Measurements from ENCODE around the gene LHX3. TPM values are rescaled to one million over a fixed set of nuclear protein-coding genes. Genes with fewer than 3 reads are reported as not detected.
A peak's percentile ranks its signal among the peaks of the same experiment; 100 is the strongest.

LHX3 gene
- total and polyA plus RNA-seq, 3 experiments from 2014 or later = not detected

- ChIA-PET POLR2A (no interaction called here), CTCF (no interaction called here)
- Mint-ChIP-seq H3K27ac (peak overlapping the region in 2 of 8 donors; percentile 64 to 68), H3K9me3 (no peaks in the 10 kb centered on the region), H3K27me3 (peaks cover 0 to 2% of the 10 kb centered on the region in 2 donors), H3K4me1 (peaks cover 12 to 18% (median 16%) of the 10 kb centered on the region in 3 donors), H3K4me3 (no peak overlapping the region), H3K36me3 (peaks cover 0 to 37% (median 15%) of the 10 kb centered on the region in 3 donors)
- Histone ChIP-seq H3K36me3 (ENCODE audit: insufficient read depth, low read length) (peaks cover 9% of the 10 kb centered on the region), H3K27me3 (ENCODE audit: insufficient read depth, low read length, poor library complexity, severe bottlenecking) (no peaks in the 10 kb centered on the region), H3K9me3 (ENCODE audit: low read length) (no peaks in the 10 kb centered on the region), H3K27ac (ENCODE audit: low read depth, low read length) (no peak overlapping the region), H3K4me3 (ENCODE audit: low read length) (no peak overlapping the region), H3K4me1 (ENCODE audit: insufficient read depth, low read length) (peaks cover 6% of the 10 kb centered on the region)
- DNase-seq = no peak
Measured at GRCh38 chr9:136228107-136228875, 23.4 kb upstream of the LHX3 start.

DNA sequence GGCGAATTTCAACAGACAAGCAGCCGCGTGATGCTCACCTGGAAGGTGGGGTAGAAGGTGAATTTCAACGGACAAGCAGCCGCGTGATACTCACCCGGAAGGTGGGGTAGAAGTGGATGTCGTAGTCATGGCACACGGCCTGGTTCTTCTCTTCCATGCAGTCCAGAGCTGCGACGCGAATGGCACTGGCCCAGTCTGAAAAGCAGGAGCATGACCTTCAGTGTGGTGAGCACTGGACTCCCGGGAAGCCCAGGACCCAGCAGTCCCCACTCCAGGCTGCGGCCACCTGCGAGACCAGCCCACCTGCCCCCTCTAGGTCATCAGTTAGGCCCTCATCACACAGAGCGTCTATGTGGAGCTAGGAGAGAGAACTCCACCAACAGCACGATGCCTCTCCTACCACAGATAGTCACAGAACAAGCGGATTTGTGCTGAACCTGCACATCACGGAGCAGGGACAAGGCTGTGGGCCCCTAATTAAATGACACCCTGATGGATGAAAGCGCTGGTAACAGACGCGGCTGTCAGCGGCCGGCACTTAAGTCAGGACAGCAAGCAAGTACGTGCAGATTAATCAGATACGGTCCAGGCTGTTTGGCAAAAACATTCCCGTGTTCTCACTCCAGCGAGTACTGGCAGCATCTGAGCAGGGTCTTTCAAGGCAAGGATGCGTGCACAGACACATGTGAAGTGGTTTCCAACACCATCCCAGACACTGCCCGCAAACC lies 21.9 kb upstream of the LHX3 start:
- Histone ChIP-seq H3K9me3 (ENCODE audit: low read length) (no peaks in the 10 kb centered on the region), H3K4me1 (ENCODE audit: insufficient read depth, low read length) (no peaks in the 10 kb centered on the region), H3K27ac (ENCODE audit: low read depth, low read length) (no peak overlapping the region), H3K27me3 (ENCODE audit: insufficient read depth, low read length, poor library complexity, severe bottlenecking) (no peaks in the 10 kb centered on the region), H3K36me3 (ENCODE audit: insufficient read depth, low read length) (peaks cover 9% of the 10 kb centered on the region), H3K4me3 (ENCODE audit: low read length) (no peak overlapping the region)
- Mint-ChIP-seq H3K9me3 (no peaks in the 10 kb centered on the region), H3K4me1 (peaks cover 10 to 17% (median 12%) of the 10 kb centered on the region in 3 donors), H3K27me3 (peaks cover 0 to 2% of the 10 kb centered on the region in 2 donors), H3K4me3 (no peak overlapping the region), H3K27ac (peak overlapping the region in 1 of 8 donors; percentile 51), H3K36me3 (peaks cover 0 to 46% (median 18%) of the 10 kb centered on the region in 3 donors)
- DNase-seq = no peak
- ChIA-PET CTCF (interaction anchor here (1.2 kb wide), 2 partner anchors 11 to 18 kb away, joined by 3 read pairs; partner anchors contain the start of gene QSOX2), POLR2A (no interaction called here)

DNA sequence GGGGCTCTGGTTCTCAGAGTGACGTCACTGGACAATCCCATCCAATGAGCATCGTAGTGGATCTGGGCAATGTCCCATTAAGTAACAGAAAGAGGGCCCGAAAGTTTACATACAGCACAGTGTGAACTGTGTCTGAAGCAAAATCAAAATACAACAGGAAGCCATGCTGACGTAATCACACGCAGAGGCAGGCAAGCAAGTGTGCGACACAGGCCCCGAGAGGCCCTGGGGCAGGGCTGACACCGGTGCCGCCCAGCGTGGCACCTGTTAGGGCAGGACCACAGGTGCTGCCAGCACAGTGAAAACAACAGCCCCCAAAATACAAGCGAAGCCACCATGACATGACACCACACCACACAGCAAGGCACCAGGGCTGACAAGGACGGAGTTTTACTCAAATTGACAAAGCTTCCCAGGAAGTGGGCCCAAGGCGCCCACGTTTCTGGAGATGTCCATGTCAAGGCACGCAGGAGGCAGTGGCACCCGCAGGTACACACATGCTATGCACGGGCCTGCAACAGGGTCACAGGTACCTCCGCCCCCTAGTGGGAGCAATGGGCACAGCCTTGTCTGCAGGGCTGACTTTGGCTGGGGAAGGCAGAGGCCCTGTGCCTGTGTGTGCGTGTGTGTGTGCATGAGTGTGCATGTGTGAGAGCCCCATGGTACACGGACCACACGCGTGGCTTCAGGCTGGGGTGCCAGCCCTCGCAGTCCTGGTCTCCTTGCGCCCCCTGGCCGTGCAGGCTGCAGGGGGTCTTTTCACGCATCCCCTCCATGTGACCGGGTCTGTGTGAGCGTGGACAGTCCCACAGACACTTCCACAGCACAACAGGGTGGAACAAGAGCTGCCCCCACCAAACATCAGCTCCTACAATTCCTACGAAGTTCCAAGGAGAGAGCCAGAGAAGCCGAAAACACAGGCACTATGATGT lies 21.1 kb upstream of the LHX3 start:
- peak overlapping the region in 5 of 7 donors; percentile 16 to 73 (median 41) for H3K4me3 Mint-ChIP-seq
- no peaks in the 10 kb centered on the region for H3K27me3 ChIP-seq (ENCODE audit: insufficient read depth, low read length, poor library complexity, severe bottlenecking)
- H3K36me3 Mint-ChIP-seq = peaks cover 0 to 50% (median 16%) of the 10 kb centered on the region in 3 donors
- no peak overlapping the region for H3K4me3 ChIP-seq (ENCODE audit: low read length)
- peaks cover 9% of the 10 kb centered on the region for H3K36me3 ChIP-seq (ENCODE audit: insufficient read depth, low read length)
- peak overlapping the region; percentile 39 for H3K27ac ChIP-seq (ENCODE audit: low read depth, low read length)
- H3K4me1 Mint-ChIP-seq = peaks cover 10 to 17% (median 12%) of the 10 kb centered on the region in 3 donors
- H3K4me1 ChIP-seq (ENCODE audit: insufficient read depth, low read length) = no peaks in the 10 kb centered on the region
- peaks cover 0 to 2% of the 10 kb centered on the region in 2 donors for H3K27me3 Mint-ChIP-seq
- no peaks in the 10 kb centered on the region for H3K9me3 Mint-ChIP-seq
- DNase-seq = peak; percentile 35 to 72 (median 40)
- CTCF ChIA-PET = interaction anchor here (1.2 kb wide), 3 partner anchors 10 to 19 kb away, joined by 3 read pairs; partner anchors contain the start of gene QSOX2
- H3K27ac Mint-ChIP-seq = peak overlapping the region; percentile 32 to 96 (median 72)
- POLR2A ChIA-PET = no interaction called here
- H3K9me3 ChIP-seq (ENCODE audit: low read length) = no peaks in the 10 kb centered on the region

DNA sequence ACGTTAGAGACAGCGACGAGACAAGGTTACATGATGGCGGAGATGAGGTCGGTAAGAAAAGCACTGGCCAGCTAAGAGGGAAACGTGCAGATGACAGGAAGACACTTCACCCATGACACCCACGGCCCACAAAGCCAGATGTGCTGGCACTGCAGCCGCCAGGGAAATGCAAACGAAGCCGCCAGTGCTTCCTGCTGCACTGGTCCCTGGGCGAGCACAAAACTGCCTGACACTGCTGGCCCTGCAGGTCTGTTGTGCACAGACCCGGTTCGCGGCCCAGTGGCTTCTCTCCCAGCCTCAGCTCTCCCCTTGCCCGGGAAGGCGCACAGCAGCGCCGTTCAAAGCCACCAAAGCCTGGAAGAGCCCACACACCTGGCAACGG lies 20.4 kb upstream of the LHX3 start:
- peak overlapping the region; percentile 10 to 96 (median 76) for H3K27ac Mint-ChIP-seq
- DNase-seq = peak in 1 of 5 donors; percentile 32
- CTCF ChIA-PET = interaction anchor here (1.1 to 1.2 kb wide), 2 partner anchors 9 to 42 kb away, joined by 3 read pairs; no protein-coding TSS in a partner anchor
- no peak overlapping the region for H3K4me3 ChIP-seq (ENCODE audit: low read length)
- peak overlapping the region; percentile 39 for H3K27ac ChIP-seq (ENCODE audit: low read depth, low read length)
- POLR2A ChIA-PET = no interaction called here
- H3K36me3 Mint-ChIP-seq = peaks cover 0 to 56% (median 14%) of the 10 kb centered on the region in 3 donors
- H3K9me3 Mint-ChIP-seq = no peaks in the 10 kb centered on the region
- H3K4me3 Mint-ChIP-seq = peak overlapping the region in 5 of 7 donors; percentile 16 to 73 (median 41)
- H3K27me3 ChIP-seq (ENCODE audit: insufficient read depth, low read length, poor library complexity, severe bottlenecking) = no peaks in the 10 kb centered on the region
- no peaks in the 10 kb centered on the region for H3K4me1 ChIP-seq (ENCODE audit: insufficient read depth, low read length)
- peaks cover 9% of the 10 kb centered on the region for H3K36me3 ChIP-seq (ENCODE audit: insufficient read depth, low read length)
- no peaks in the 10 kb centered on the region for H3K9me3 ChIP-seq (ENCODE audit: low read length)
- H3K27me3 Mint-ChIP-seq = peaks cover 0 to 2% of the 10 kb centered on the region in 2 donors
- H3K4me1 Mint-ChIP-seq = peaks cover 10 to 17% (median 12%) of the 10 kb centered on the region in 3 donors

- H3K4me3 Mint-ChIP-seq = peak overlapping the region in 1 of 7 donors; percentile 40
- CTCF ChIA-PET = interaction anchor here (0.9 to 1.2 kb wide), 3 partner anchors 8 to 53 kb away, joined by 3 read pairs; no protein-coding TSS in a partner anchor
- Histone ChIP-seq H3K36me3 (ENCODE audit: insufficient read depth, low read length) (peaks cover 9% of the 10 kb centered on the region), H3K9me3 (ENCODE audit: low read length) (no peaks in the 10 kb centered on the region), H3K4me3 (ENCODE audit: low read length) (no peak overlapping the region), H3K27me3 (ENCODE audit: insufficient read depth, low read length, poor library complexity, severe bottlenecking) (no peaks in the 10 kb centered on the region), H3K27ac (ENCODE audit: low read depth, low read length) (no peak overlapping the region), H3K4me1 (ENCODE audit: insufficient read depth, low read length) (no peaks in the 10 kb centered on the region)
- H3K36me3 Mint-ChIP-seq = peaks cover 0 to 64% (median 14%) of the 10 kb centered on the region in 3 donors
- H3K27ac Mint-ChIP-seq = peak overlapping the region in 5 of 8 donors; percentile 21 to 66 (median 39)
- DNase-seq = no peak
- H3K4me1 Mint-ChIP-seq = peaks cover 13 to 17% (median 15%) of the 10 kb centered on the region in 3 donors
- H3K27me3 Mint-ChIP-seq = no peaks in the 10 kb centered on the region
- no peaks in the 10 kb centered on the region for H3K9me3 Mint-ChIP-seq
- POLR2A ChIA-PET = no interaction called here
Measured at GRCh38 chr9:136223871-136224640, 19.1 kb upstream of the LHX3 start.

DNA sequence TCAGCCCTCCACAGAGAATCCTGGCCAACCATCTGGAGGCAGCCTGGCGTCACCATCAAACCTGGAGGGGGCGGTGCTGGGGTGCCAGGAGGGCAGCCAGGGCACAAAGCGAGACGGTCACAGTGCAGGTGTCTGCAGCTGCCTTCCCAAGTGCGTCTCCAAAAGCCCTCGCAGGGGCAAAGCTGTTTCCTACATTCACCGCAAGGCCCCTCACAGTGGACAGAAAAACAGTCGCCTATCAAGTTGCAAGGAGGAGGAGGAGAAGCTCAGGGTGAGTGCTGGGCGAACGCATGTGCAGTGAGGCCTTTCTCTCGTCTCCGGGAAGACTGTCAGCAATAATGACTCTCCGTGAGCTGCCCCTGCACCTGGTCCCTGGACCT lies 18.0 kb upstream of the LHX3 start:
- Histone ChIP-seq H3K27ac (ENCODE audit: low read depth, low read length) (no peak overlapping the region), H3K9me3 (ENCODE audit: low read length) (no peaks in the 10 kb centered on the region), H3K27me3 (ENCODE audit: insufficient read depth, low read length, poor library complexity, severe bottlenecking) (no peaks in the 10 kb centered on the region), H3K36me3 (ENCODE audit: insufficient read depth, low read length) (peaks cover 9% of the 10 kb centered on the region), H3K4me1 (ENCODE audit: insufficient read depth, low read length) (no peaks in the 10 kb centered on the region), H3K4me3 (ENCODE audit: low read length) (no peak overlapping the region)
- ChIA-PET CTCF (no interaction called here), POLR2A (no interaction called here)
- H3K27ac Mint-ChIP-seq = no peak overlapping the region
- H3K4me3 Mint-ChIP-seq = no peak overlapping the region
- no peak for DNase-seq
- H3K27me3 Mint-ChIP-seq = no peaks in the 10 kb centered on the region
- peaks cover 0 to 74% (median 14%) of the 10 kb centered on the region in 3 donors for H3K36me3 Mint-ChIP-seq
- H3K4me1 Mint-ChIP-seq = peaks cover 7 to 12% (median 8%) of the 10 kb centered on the region in 3 donors
- H3K9me3 Mint-ChIP-seq = no peaks in the 10 kb centered on the region

All from CD8-positive, alpha-beta memory T cell (primary cell).